Umbilical cord (tissue), 2 donors: ENCODE results near the gene GABRA4. TPM values are rescaled to one million over a fixed set of nuclear protein-coding genes. Genes with fewer than 3 reads are reported as not detected.

ENCODE experiments used
- DNase-seq: peaks from one replicate; pipeline ENCODE4 v3.0.0-alpha.2; 2015; ENCODE audit warnings: low spot score
- total RNA-seq: library from RNA; depleted of rRNA; stranded (reverse); fragments of >200 nt; gene quantifications from one replicate; pipeline ENCODE4 v1.2.3, GENCODE V29; 2014; ENCODE audit warnings: low replicate concordance; ENCODE audit not compliant: insufficient read depth

The GABRA4 gene
- total RNA-seq, 1 donor from 2014 or later: 5.3 TPM

DNA sequence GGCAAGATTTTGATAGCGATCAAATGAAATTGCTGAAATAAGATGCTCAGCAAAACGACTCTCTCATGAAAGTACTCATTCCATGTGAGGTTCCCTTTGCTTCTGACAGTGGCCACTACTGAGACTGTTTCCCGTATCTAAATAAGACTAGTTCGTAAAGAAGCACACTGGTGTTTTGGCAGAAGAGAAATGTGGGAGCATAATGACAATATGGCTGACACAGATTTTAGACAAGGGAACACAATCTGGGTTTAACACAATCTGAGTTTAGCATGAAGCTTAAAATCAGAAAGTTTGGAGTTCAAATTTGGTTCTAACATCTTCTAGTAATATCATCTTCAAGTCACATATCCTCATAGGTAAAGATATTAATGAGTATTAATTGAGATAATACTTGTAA is 13.7 kb downstream of the GABRA4 start:
- no peak for DNase-seq

- DNase-seq: no peak
Measured at GRCh38 chr4:46979283-46979682, 14.1 kb downstream of the GABRA4 start.

DNA sequence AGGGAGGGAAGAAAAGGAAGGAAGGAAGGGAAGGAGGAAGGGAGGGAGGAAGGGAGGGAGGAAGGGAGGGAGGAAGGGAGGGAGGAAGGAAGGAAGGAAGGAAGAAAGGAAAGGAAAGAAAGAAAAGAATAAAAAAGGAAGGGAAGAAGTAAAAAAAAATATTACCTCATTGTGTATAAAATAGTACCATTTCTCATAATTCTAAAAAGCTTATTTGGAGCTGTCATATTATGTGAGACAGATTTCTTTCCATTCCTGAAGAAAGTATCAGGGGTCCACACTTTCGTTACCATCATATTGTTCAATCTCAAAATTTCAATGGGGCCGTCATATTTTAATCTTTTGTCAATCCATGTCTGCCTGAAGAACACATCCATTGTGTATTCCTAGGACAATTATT is 16.1 kb downstream of the GABRA4 start:
- no peak for DNase-seq

DNA sequence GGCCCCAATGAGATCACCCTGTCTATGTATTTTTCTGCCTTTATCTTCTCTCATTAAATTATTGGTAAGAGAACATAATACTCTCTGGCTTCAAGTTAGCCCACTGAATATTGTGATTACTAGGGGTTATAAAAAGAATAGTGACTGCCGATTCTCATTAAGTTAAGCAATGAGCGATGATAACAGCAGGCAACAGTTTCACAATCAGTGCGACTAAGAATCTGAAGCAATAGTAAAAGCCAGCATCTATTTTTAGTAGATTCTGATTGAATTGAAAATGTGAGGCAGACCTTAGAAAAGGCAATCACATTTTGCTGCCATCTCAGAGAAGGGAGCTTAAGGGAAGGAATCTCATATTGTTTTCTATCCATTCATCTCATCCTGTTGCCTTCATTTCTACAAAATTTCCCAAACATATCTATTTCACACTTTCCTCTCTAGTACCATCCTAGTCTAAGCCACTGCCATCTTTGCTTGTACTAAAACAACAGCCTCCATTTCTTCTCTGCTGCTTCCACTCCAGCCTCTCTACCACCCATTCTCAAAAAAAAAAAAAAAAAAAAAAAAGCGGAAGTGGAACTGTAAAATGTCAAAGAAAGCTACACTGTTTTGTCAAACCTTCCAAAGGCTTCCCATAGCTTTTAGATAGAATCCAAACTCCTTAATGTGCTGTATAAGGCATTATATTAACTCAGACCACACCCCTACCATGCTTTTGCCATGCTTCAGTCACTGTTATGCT is 17.4 kb downstream of the GABRA4 start:
- DNase-seq: no peak

DNA sequence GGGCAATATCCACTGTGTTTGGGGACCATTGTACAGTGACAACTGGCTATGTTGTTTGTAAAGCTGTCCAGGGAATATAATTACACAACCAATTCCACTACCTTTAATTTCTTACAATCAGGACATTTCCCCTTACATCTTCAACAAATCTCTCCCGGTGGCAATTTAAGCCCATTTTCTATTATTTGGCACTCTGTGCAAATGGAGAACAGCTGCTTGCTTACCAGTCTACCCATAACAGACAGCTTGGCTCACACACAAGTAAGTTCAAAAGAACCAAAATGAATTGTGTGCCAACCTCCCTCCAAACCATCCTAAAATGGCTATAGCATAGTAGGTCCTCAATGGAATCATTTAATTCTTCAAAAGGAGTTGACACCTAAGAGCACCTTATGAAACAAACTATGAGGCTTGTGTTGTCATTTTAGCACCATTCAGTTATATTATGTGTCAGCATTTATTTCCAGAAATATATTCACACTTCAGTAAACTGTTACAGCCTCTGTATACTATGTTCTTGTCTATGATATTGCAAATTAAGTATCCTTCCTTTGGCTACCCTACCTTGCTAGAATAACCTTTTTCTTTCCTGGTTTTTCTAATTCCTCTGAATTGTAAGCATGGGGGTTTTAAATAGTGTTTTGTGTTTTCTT is 18.4 kb downstream of the GABRA4 start:
- DNase-seq: no peak

GRCh38 chr4:46968847-46969246 is 24.5 kb downstream of the GABRA4 start:
- DNase-seq: no peak

GRCh38 chr4:46967631-46968030 is 25.8 kb downstream of the GABRA4 start:
- DNase-seq: no peak

DNA sequence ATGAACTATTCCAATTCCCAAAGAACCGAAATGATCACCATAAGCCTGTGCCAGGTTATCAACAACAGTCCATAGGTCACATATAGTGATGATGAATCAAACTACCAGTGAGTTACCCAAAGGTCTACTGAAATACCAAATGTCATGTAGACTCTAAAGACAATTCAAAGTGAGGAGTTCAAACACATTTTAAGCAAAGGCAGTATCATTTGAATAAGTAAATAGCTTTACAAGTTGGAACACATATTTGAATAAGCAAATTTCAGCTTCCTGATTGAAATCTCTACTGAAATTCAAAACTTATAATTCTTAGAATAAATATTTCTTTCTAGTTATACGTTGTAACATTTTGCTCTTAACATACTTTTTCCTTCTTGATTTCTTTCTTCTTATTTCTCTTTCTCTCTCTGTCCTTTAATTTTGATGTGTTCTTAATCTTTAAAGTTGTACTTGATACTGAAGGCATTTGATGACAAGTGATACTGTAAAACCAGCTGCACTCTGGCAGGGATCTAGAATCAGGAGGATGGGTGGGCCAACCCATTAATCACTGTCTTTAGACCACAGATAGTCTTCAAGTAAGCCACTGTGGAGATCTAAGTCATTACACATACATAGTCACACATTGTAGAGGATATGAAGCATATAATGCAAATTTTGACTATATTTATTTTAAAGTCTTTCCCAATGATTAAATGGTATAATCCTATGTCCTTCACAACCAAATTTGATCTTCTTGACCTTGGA is 34.5 kb downstream of the GABRA4 start:
- DNase-seq: no peak

DNA sequence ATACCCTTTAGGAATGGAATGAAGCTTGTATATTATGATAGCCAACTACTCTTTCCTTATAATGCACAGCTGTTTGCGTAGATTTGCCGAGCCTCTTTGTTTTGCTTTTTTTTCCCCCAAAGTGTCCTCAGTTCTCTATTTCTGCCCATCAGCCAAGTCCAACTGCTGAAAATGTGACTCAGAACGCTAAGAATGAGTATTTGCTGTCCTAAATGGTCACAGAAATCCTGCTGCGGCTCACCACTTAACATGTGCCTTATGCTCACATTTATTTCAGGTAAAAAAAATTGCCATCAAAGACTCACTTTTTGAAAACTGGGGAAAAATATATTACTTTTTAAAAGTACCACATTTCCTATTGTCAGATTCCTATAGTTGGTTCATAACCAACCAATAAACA is 36.9 kb downstream of the GABRA4 start:
- no peak for DNase-seq

GRCh38 chr4:46955601-46956000 is 37.8 kb downstream of the GABRA4 start:
- no peak for DNase-seq

GRCh38 chr4:46954643-46955042 is 38.7 kb downstream of the GABRA4 start:
- DNase-seq: no peak

- DNase-seq: no peak
Measured at GRCh38 chr4:46953564-46953963, 39.8 kb downstream of the GABRA4 start.

GRCh38 chr4:46952451-46952850 is 40.9 kb downstream of the GABRA4 start:
- DNase-seq: no peak

DNA sequence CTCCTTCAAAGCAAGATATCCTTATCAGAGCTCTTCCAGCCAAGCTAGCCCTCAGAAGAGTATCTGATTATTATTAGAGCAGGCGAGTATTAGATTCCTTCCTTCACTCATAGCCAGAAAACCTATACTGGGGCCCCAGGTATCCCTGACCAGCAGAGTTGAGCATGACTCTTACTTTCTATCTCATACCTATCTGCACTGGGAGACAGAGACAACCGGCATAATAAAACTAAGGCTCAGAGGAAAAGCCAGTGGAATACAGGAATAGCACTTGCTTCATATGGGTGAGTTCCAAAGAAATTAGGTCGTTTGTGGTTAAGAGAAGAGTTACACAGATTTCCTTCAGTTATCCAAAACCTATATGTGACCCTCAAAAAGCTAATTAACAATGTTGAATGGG is 42.6 kb downstream of the GABRA4 start:
- DNase-seq: no peak

DNA sequence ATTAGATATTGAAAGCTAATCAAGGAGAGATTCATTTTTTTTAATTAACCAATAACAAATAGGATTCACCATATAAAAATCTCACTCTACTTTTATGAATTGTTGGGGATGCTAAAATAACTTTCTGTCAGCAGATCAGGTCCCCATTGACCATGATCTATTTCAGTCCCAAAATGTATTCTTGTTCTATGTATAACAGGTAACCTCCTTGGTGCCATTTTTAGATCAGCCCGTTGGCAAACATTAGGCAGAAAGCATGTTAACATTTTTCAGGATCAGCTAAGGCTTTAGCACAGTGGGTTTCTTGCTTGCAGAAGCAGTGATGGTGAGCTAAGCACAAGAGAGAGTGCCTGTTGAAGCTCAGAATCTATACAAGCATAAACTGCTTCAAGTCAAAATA is 43.6 kb downstream of the GABRA4 start:
- no peak for DNase-seq

- no peak for DNase-seq
Measured at GRCh38 chr4:46947541-46947940, 45.8 kb downstream of the GABRA4 start.

DNA sequence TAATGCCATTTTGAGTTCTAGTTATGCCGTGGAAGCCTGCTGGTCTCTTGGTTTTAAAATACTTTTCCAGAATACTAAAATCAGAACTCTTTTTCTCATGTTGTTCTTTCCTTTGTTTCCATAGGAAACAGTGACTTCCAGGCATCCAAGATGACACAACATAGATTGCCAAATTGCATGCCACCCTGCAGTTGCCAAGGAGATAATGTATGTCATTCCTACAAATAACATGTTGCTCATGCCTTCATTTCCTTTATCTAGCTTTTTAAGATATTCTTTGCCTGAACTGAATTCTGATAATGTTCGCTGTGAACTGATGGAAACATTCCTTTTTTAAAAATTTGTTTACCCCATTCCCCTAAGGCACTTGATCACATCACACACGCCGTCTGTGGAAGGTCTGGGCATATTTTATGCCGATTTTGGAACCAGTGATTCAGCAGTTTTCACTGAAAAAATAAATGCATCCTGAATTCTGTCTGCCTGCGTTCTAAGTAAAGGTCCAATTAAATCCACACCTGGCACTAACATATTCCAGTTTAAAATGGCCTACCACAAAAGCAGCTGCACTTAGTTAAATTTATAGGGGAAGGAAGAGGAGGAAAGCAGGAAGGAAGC is 46.4 kb downstream of the GABRA4 start:
- no peak for DNase-seq

- DNase-seq: no peak
Measured at GRCh38 chr4:46945062-46945461, 48.3 kb downstream of the GABRA4 start.

GRCh38 chr4:46944345-46944744 is 49.0 kb downstream of the GABRA4 start:
- DNase-seq: no peak

DNA sequence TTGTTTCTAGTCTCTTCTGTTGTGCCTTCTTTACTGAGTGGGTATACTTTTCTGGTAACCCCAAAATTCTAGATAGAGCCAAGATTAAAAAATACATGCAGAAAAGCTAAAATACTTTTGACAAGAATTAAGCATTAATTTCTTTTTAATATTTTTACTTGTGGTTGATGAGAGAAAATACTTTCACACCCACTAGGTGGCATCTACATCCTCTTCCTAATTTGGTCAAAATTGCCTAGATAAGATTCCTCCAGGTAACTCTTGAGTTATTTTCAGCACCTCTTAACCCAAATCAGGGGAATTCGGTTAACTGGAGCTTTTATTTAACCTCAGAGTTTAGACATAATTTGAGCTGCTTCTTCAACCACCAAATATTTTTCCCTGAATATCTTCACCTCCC is 55.9 kb downstream of the GABRA4 start:
- no peak for DNase-seq

DNA sequence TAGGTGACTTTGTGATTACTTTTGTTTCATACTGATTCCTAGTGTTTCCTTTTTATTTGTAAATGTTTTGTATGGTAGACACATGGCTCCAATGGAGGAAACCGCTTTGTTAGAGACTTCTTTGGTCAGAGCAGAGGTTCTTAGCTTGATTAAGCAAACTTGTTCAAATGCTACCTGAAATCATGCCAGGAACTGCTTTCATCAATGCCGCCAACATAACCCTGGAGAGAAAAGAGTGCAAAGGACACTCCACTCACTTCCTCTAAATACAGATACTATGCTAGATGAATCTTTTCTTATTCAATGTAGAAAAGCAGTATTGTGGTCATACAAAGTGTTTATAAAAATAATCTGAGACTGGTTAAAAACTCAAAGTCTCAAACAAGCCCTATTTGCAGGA is 58.7 kb downstream of the GABRA4 start:
- DNase-seq: no peak

DNA sequence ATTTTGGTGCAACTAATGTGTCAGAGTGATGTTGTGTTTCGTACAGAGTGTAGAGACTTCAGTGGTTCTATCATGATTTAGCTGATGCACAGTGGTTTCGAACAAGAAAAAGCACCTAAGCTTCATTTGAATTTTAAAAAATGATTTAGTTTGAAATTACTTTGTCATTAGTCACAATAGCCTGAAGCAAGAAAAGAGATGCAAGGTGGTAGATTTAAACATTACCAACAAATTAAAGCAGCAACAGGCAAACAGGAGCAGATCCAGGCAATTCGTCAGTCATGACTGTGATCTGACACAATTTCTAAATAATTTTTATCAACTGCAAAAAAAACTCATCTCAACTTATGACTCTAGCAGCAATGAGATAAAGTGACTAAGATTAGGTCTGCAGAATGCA is 59.7 kb downstream of the GABRA4 start:
- peak; percentile 2 for DNase-seq
